ENCODE data around the gene CNTN4.
"Not testable (repeated sequence)": the region's sequence is repeated elsewhere in the genome, so short reads cannot be mapped to it uniquely, and the experiment has no call there.

CNTN4 gene

DNA sequence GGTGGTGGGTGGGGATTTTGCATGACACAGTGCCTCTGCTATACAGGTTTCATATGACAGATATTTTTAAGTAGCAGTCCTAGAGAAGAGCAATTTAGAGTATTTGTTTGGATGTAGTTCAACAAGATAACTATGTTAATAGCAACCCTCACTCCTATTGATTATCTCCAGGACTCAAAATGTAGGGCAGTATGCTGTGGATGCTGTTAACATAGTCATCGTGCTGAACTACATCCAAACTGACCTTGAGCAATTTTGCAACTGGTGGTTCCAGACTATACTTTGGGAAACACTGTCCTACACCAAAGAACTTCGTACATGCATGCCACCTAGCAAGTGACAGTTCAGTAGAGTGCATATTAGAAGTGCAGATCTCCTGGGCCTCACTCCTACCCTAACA is 893.9 kb downstream of the CNTN4 start:
- no peak for TF ChIP-seq CTCF (IDR thresholded peaks at IDR 0.05; ENCODE audit: low read depth, low read length)
- no peak overlapping the region for H3K4me3 ChIP-seq (ENCODE audit: low read depth, low read length)

DNA sequence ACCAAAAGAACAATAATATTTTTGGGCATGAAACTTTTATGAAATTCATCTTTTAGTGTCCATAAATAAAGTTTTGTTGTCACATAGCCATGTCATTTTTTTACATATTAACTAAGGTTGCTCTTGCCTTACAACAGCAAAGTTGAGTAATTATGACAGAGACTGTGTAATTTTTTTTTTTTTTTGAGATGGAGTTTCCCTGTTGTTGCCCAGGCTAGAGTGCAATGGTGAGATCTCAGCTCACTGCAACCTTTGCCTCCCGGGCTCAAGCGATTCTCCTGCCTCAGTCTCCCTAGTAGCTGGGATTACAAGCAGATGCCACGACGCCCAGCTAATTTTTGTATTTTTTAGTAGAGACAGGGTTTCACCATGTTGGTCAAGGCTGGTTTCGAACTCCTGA is 894.5 kb downstream of the CNTN4 start:
- H3K4me3 ChIP-seq (ENCODE audit: low read depth, low read length) = not testable (repeated sequence)

DNA sequence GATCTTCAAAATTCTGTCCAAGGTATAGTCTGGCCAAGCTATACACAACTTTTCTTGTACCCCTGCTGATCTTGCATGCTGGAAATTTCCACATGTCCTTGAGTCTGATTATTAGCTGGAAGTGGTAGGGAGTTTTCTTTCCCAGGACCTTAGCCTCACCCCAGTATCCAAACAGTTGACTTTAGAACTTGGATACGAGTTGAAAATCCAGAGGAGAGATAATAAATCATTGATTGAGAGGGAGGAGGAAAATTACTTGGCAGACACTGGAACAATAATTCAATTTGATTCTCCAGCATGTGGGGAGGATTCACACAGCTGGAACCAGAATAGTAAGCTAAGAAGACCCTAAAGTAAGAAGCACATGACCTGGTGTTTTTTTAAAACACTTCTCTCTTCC is 895.1 kb downstream of the CNTN4 start:
- TF ChIP-seq CTCF (IDR thresholded peaks at IDR 0.05; ENCODE audit: low read depth, low read length) = no peak

GRCh38 chr3:2995195-2995594 is 896.5 kb downstream of the CNTN4 start:
- TF ChIP-seq CTCF (IDR thresholded peaks at IDR 0.05; ENCODE audit: low read depth, low read length) = no peak

More for the DNA sequence above, 895.1 kb downstream of the CNTN4 start:
- no peak overlapping the region for H3K4me3 ChIP-seq (ENCODE audit: low read depth, low read length)

GRCh38 chr3:3005146-3005744 is 906.6 kb downstream of the CNTN4 start:
- no peak overlapping the region for H3K4me3 ChIP-seq (ENCODE audit: low read depth, low read length)
- no peak for TF ChIP-seq CTCF (IDR thresholded peaks at IDR 0.05; ENCODE audit: low read depth, low read length)

More at GRCh38 chr3:2995195-2995594, 896.5 kb downstream of the CNTN4 start:
- H3K4me3 ChIP-seq (ENCODE audit: low read depth, low read length) = no peak overlapping the region

- no peak for TF ChIP-seq CTCF (IDR thresholded peaks at IDR 0.05; ENCODE audit: low read depth, low read length)
- H3K4me3 ChIP-seq (ENCODE audit: low read depth, low read length) = no peak overlapping the region
These were observed 914.8 kb downstream of the CNTN4 start for GRCh38 chr3:3013317-3014052.

DNA sequence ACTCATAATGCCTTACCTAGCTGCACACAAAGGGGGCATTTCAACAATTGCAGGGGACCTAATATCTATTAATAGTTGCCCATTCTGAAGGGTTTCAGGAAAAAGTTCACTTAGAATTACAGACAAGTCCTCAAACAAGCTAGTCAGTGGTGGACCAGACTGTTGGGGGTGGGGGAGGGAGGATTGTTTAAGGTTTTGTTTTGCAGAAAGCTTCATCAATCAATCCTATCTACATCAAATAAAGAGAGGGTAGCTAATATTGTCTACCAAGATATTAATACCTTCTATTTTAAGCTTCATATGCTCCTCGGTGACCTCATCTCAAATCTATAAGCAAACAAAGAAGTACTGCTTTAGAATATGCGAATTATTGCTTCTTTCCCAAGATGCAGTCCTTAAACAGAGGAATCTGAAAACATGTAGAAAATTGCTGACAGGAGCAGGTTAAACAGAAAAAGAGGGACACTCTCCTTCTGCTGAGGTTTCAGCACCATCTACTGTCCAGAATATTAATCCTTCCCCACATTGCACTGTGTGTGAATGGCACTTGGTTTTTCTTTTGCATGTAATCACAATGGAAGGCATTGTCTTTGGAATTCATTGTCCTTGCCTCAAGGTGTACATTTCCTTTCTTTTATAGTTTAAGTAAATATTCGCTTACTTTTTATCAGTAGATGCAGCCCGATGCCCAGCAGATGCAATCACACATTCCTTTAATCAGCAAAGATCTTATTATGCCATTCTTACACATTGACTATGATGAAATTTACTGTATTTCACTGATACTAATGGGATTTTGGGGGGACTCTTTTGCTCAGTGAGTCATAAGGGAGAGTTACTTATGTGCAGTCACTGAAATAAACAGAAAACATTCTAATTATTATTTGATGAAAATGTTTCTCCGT is 916.8 kb downstream of the CNTN4 start:
- TF ChIP-seq CTCF (IDR thresholded peaks at IDR 0.05; ENCODE audit: low read depth, low read length) = no peak
- no peak overlapping the region for H3K4me3 ChIP-seq (ENCODE audit: low read depth, low read length)

All from WI38 (cell line).